Spleen (tissue), 7 donors: ENCODE results near the gene ADH6.
"Not testable (repeated sequence)": the region's sequence is repeated elsewhere in the genome, so short reads cannot be mapped to it uniquely, and the experiment has no call there.

ENCODE experiments used
- CTCF ChIP-seq, 11 experiments: fragments of 200-600 bp in 7 of 11; fragments of 450-650 bp in 4 of 11; sonication (generic) in 4 of 11; IDR thresholded peaks in 8 of 11; conservative IDR thresholded peaks in 3 of 11; 1 replicate in 7 of 11; 2 replicates in 4 of 11; pipeline versions ENCODE4 v1.4.0 to v1.8.0; 2016 to 2021; ENCODE audit warnings: antibody characterized with exemption in 11 of 11, inconsistent platforms in 4 of 11, mild to moderate bottlenecking in 1 of 11
- POLR2A ChIP-seq, 3 donors: fragments of 450-650 bp; IDR thresholded peaks; one replicate each; pipeline ENCODE4 v1.5.1; 2017; ENCODE audit warnings: antibody characterized with exemption in 3 of 3, mild to moderate bottlenecking in 1 of 3
- POLR2AphosphoS5 ChIP-seq, 3 donors: sonication (generic); formaldehyde crosslinking; IDR thresholded peaks; one replicate each; pipeline ENCODE4 v1.5.1; 2017; ENCODE audit warnings: antibody characterized with exemption in 3 of 3
- donor health status: DM: no; HTN: no; CAD: no; lungs with moderate emphysema.
- donor health status: DM: no; HTN: no; CAD: no.
- donor health status: DM: no; HTN: no; CAD: no.

- TF ChIP-seq CTCF (IDR thresholded peaks at IDR 0.05 in 8 of 11, conservative IDR thresholded peaks at IDR 0.05 in 3 of 11); POLR2AphosphoS5 (IDR thresholded peaks at IDR 0.05); POLR2A (IDR thresholded peaks at IDR 0.05): not testable (repeated sequence)
Observed at GRCh38 chr4:99233397-99233796, 14.4 kb upstream of the ADH6 start.
